Endothelial cell of umbilical vein (primary cell): ENCODE results near the gene CAMTA1. TPM values are rescaled to one million over a fixed set of nuclear protein-coding genes. Genes with fewer than 3 reads are reported as not detected.

ENCODE experiments used
- BruUV-seq: library from RNA; stranded (reverse); fragments of 400-500 nt; replicated peaks from 2 replicates; lab custom pipeline; 2021; lab: Mats Ljungman, UMichigan
- CTCF ChIA-PET: fragments of 300-600, 350-600 bp; sonication (Branson Sonifier 250); formaldehyde crosslinking; loops from one replicate; lab custom pipeline; 2021; ENCODE audit warnings: antibody characterized with exemption, inconsistent platforms; lab: Charles Lee
- POLR2A ChIA-PET: fragments of 300-600, 350-600 bp; sonication (Branson Sonifier 250); formaldehyde crosslinking; loops from one replicate; lab custom pipeline; 2021; ENCODE audit warnings: antibody characterized with exemption, inconsistent platforms; lab: Charles Lee
- DNase-seq: peaks from one replicate; pipeline ENCODE4 v3.0.0-alpha.2; 2011; ENCODE audit warnings: low read depth, low spot score
- FAIRE-seq: peaks from 2 replicates; lab custom pipeline; 2011; peaks lifted over from hg19 to GRCh38; lab: Jason Lieb, UNC
- H2AFZ ChIP-seq: 2 replicates; pipeline ENCODE4 v1.6.0; 2012; ENCODE audit warnings: low read depth, low read length, control low read depth, inconsistent platforms
- H3K27ac ChIP-seq: 2 replicates; pipeline ENCODE4 v1.5.1; 2011; ENCODE audit warnings: low read depth, mild to moderate bottlenecking, control low read depth, low read length, moderate library complexity; ENCODE audit not compliant: insufficient read depth
- H3K27me3 ChIP-seq, 2 experiments: 2 replicates each; pipeline versions ENCODE4 v1.6.0 to v1.6.1; 2011; ENCODE audit warnings: low read length in 2 of 2, mixed read lengths in 1 of 2; ENCODE audit not compliant: control insufficient read depth in 2 of 2, insufficient read depth in 2 of 2
- H3K36me3 ChIP-seq, 2 experiments: 2 replicates in 1 of 2; 3 replicates in 1 of 2; pipeline ENCODE4 v1.5.1; 2011; ENCODE audit warnings: low read length in 2 of 2, mild to moderate bottlenecking in 1 of 2, moderate library complexity in 1 of 2; ENCODE audit not compliant: control insufficient read depth in 2 of 2, insufficient read depth in 2 of 2; ENCODE audit errors: extremely low read depth in 1 of 2
- H3K4me1 ChIP-seq: 3 replicates; pipeline ENCODE4 v1.5.1; 2011; ENCODE audit warnings: mild to moderate bottlenecking, low read length; ENCODE audit not compliant: control insufficient read depth, insufficient read depth; ENCODE audit errors: extremely low read depth
- H3K4me2 ChIP-seq: 2 replicates; pipeline ENCODE4 v1.6.1; 2011; ENCODE audit warnings: low read length, control low read depth, mixed read lengths; ENCODE audit not compliant: insufficient read depth
- H3K4me3 ChIP-seq, 3 experiments: fragments of 200-600 bp in 1 of 3; sonication (generic), shearing (Covaris generic) in 1 of 3; replicated peaks in 1 of 3; 2 replicates each; pipeline ENCODE4 v1.5.1; 2011 to 2016; ENCODE audit warnings: control low read depth in 3 of 3, low read length in 3 of 3, mild to moderate bottlenecking in 2 of 3, inconsistent platforms in 1 of 3, low read depth in 1 of 3, moderate library complexity in 1 of 3; ENCODE audit not compliant: insufficient read depth in 1 of 3
- H3K79me2 ChIP-seq: 2 replicates; pipeline ENCODE4 v1.6.0; 2012; ENCODE audit warnings: low read length, inconsistent platforms; ENCODE audit not compliant: control insufficient read depth, insufficient read depth
- H3K9ac ChIP-seq: replicated peaks from 2 replicates; pipeline ENCODE3; 2011; ENCODE audit warnings: low read length, control low read depth; ENCODE audit not compliant: insufficient read depth; ENCODE audit errors: extremely low read depth
- H3K9me1 ChIP-seq: replicated peaks from 3 replicates; pipeline ENCODE4 v1.6.0; 2011; ENCODE audit warnings: mild to moderate bottlenecking, low read length; ENCODE audit not compliant: control insufficient read depth, insufficient read depth; ENCODE audit errors: extremely low read depth
- H3K9me3 ChIP-seq: replicated peaks from 2 replicates; pipeline ENCODE4 v1.5.1; 2012; ENCODE audit warnings: low read length, inconsistent platforms; ENCODE audit not compliant: control insufficient read depth, insufficient read depth
- H4K20me1 ChIP-seq: replicated peaks from 2 replicates; pipeline ENCODE3; 2011; ENCODE audit warnings: mild to moderate bottlenecking, low read length; ENCODE audit not compliant: control insufficient read depth, insufficient read depth; ENCODE audit errors: extremely low read depth
- CTCF ChIP-seq, 2 donors: IDR thresholded peaks; 1 replicate in 1 of 2; 2 replicates in 1 of 2; pipeline ENCODE4 v1.5.1; 2011; ENCODE audit warnings: low read length in 2 of 2, mild to moderate bottlenecking in 2 of 2, moderate library complexity in 2 of 2, control low read depth in 1 of 2, inconsistent platforms in 1 of 2, low read depth in 1 of 2; ENCODE audit not compliant: insufficient read depth in 1 of 2; ENCODE audit errors: extremely low read depth in 1 of 2
- EZH2 ChIP-seq: IDR thresholded peaks from 2 replicates; pipeline ENCODE4 v1.6.1; 2012; ENCODE audit warnings: borderline replicate concordance, low read depth, mild to moderate bottlenecking, moderate library complexity, low read length, inconsistent platforms; ENCODE audit not compliant: severe bottlenecking
- FOS ChIP-seq: IDR thresholded peaks from 2 replicates; pipeline ENCODE4 v1.6.1; 2011; ENCODE audit warnings: mild to moderate bottlenecking, low read length, moderate library complexity, borderline replicate concordance; ENCODE audit not compliant: insufficient read depth
- GATA2 ChIP-seq: IDR thresholded peaks from 2 replicates; pipeline ENCODE4 v1.7.0; 2011; ENCODE audit warnings: low read depth, mild to moderate bottlenecking, moderate library complexity, mixed read lengths, low read length; ENCODE audit not compliant: insufficient read length, insufficient read depth
- JUN ChIP-seq: IDR thresholded peaks from 2 replicates; pipeline ENCODE4 v1.6.1; 2011; ENCODE audit warnings: borderline replicate concordance, low read depth; ENCODE audit not compliant: insufficient read length, insufficient read depth
- MYC ChIP-seq: IDR thresholded peaks from one replicate; pipeline ENCODE4 v1.6.1; 2011; ENCODE audit warnings: mild to moderate bottlenecking, low read depth, low read length
- POLR2A ChIP-seq: IDR thresholded peaks from 2 replicates; pipeline ENCODE4 v1.6.1; 2012; ENCODE audit warnings: low read depth, mild to moderate bottlenecking, control low read depth, low read length
- POLR2AphosphoS5 ChIP-seq: IDR thresholded peaks from 2 replicates; pipeline ENCODE4 v1.6.1; 2012; ENCODE audit warnings: low read depth, mild to moderate bottlenecking, control low read depth, low read length, moderate library complexity; ENCODE audit not compliant: insufficient read depth
- dilution Hi-C: fragments of 300-500 bp; cut with MboI; formaldehyde crosslinking; loops from one replicate; pipeline ENCODE4 v1.15.0; 2019; ENCODE audit warnings: low sequenced_read_pairs; ENCODE audit not compliant: extremely low pct_ligation_motif_present
- intact Hi-C: fragments of 100-400 bp; cut with micrococcal nuclease; formaldehyde crosslinking; loops from one replicate; pipeline ENCODE4 v1.10.0; 2022
- polyA plus RNA-seq, 4 experiments: library from polyadenylated mRNA; depleted of rRNA in 3 of 4; stranded (reverse) in 3 of 4; unstranded in 1 of 4; fragments of >200 nt; gene quantifications; 2 replicates each; pipeline versions ENCODE4 v1.2.1 to v1.2.3, GENCODE V29; 2011 to 2012; ENCODE audit warnings: missing spikeins in 1 of 4
- total RNA-seq: library from RNA; stranded (reverse); gene quantifications from 2 replicates; pipeline ENCODE4 v1.2.3, GENCODE V29; 2021
- TF ChIP-seq, protein P1 (sequence below): IDR thresholded peaks from 2 replicates; pipeline ENCODE4 v1.6.1; 2011; ENCODE audit not compliant: insufficient read depth, insufficient read length

CAMTA1 gene
- total and polyA plus RNA-seq, 2 donors (not counting 3 experiments of a cell fraction or from before 2014, with no cell fraction given), result 50.8 to 92.7 TPM

DNA sequence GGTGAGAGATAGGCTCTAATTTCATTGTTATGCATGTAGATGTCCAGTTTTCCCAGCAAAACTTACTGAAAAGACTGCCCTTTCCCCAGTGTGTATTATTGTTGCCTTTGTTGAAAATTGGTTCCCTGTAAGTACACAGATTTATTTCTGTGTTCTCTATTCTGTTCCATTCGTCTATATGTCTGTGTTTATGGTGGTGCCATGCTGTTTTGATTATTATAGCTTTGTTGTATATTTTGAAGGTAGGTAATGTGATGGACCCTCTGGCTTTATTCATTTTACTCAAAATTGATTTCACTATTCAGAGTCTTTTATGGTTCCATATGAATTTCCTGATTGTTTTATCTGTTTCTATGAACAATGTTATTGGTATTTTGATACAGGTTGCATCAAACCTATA lies 610.0 kb downstream of the CAMTA1 start:
- Histone ChIP-seq H3K27ac (no peak overlapping the region), H3K9ac (no peak overlapping the region), H3K36me3 (no peaks in the 10 kb centered on the region), H3K9me3 (peaks cover 2% of the 10 kb centered on the region), H3K79me2 (no peaks in the 10 kb centered on the region), H3K4me2 (no peak overlapping the region), H2AFZ (no peak overlapping the region), H3K4me3 (no peak overlapping the region), H3K27me3 (peaks cover 6 to 7% of the 10 kb centered on the region in 2 experiments), H3K4me1 (no peaks in the 10 kb centered on the region), H3K9me1 (no peaks in the 10 kb centered on the region), H4K20me1 (no peaks in the 10 kb centered on the region)
- TF ChIP-seq, protein P1, sequence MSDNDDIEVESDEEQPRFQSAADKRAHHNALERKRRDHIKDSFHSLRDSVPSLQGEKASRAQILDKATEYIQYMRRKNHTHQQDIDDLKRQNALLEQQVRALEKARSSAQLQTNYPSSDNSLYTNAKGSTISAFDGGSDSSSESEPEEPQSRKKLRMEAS, result no peak
- TF ChIP-seq CTCF (IDR thresholded peaks at IDR 0.05; ENCODE audit: extremely low read depth in 1 of 2, insufficient read depth in 1 of 2, low read depth in 1 of 2, low read length in 2 of 2) (no peak), POLR2AphosphoS5 (no peak), GATA2 (no peak), FOS (no peak), MYC (no peak), EZH2 (no peak), JUN (no peak), POLR2A (no peak)
- no TSS peak for BruUV-seq
- ChIA-PET CTCF (no interaction called here), POLR2A (no interaction called here)
- intact Hi-C loops (no loop called here), dilution Hi-C loops (no loop called here)
- no peak for FAIRE-seq
- no peak for DNase-seq
